Stimulated activated CD8-positive, alpha-beta memory T cell treated with anti-CD3 and anti-CD28 coated beads, Interleukin-4, amount 100 ng/mL, for 24 hours (primary cell): Measurements from ENCODE around the gene PRR23E.

ENCODE experiments used
- DNase-seq: peaks from one replicate; pipeline ENCODE4 v3.0.0-alpha.2; 2020; ENCODE audit warnings: low read depth

Gene PRR23E

DNA sequence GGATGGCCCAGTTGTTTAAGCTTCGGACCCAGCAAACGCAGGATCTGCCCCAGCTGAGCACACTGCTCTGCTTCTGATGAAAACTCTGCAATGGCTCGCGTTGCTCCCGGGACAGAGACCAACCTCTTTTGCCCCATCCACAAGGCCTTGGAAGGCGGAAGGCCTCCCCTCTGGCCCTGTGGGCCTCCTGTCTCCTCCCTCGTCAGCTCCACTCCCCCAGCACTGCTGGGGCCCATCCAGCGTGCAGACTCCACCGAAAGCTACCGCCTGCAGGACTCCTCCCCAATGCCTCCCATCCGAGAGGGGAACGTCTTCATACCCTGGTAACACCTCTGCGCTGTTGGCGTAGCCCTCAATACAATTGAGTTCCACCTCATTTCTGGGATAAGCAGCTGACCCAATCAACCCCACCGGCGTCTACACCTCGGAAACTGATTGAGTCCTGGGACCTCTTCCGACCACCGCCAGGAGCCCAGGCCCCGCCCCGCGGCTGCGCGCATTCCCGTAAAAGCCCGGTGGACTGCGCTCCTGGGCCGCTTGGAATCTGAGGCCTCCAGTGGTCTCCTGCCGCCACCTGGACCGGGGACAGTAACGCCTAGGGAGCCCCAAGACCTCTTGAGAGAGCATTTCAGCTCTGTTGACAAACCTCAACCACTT lies at the start of gene PRR23E:
TSS of gene PRR23E (plus strand) at position 556 of the 657 bp plus-strand sequence. CDS start 3,555 bp downstream, outside the sequence.
- DNase-seq = no peak

DNA sequence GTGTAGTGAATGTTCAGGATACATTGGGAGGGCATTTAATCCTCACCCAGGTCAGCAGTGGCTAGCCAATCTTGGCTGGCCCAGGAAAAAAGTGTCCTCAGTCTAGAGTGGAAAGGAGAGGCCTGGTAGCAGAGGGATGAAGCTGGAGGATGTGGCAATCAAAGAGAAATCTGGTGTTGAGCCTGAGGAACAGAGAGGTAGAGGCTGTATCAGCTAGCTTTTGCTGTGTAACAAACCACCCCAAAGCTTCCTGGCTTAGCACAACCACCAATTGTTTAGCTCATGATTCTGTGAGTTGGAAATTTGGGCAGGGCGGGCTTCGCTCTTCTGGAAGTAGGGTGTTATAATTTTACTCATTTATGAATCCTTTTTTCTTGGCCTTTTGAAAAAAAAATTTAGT lies 49.8 kb upstream of the PRR23E start:
- no peak for DNase-seq

DNA sequence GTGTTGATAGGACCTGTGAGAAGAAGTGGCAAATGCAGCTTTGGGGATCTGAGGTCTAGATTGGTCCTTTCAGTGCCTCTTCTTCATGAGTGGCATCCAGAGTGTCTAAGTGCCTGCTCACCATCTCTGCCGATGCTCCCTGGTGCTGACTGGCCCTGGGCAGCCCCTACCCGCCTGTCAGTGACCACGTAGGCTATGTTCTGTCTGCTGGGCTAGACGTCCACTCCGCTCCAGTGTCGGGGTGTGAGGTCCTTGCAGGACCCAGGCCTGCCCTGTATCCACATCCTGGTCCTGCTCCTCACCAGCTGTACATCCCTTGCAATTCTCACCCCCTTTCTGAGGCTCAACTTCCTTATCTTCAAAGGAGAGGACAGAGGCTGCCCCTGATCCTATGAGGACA lies 48.3 kb upstream of the PRR23E start:
- DNase-seq = no peak

GRCh38 chr3:127145266-127145665 lies 47.7 kb upstream of the PRR23E start:
- DNase-seq = no peak

GRCh38 chr3:127147291-127147885 lies 45.5 kb upstream of the PRR23E start:
- DNase-seq = no peak

GRCh38 chr3:127149621-127150310 lies 43.2 kb upstream of the PRR23E start:
- no peak for DNase-seq

- DNase-seq = no peak
Observed at GRCh38 chr3:127150513-127151250, 42.2 kb upstream of the PRR23E start.

DNA sequence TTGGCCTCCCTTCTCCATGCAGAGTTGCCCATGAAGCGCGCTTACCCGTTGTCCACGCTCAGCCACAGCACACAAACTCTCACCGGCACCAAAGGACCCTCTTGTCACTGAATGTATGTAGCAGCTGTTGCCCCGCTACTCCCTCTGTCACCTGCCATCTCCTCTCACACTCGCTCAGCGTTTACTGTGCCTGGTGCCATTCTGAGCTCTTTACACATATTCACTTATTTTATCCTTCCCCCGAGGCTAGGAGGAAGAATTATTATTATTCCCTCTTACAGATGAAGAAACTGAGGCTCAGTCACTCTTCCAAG lies 41.7 kb upstream of the PRR23E start:
- DNase-seq = no peak

DNA sequence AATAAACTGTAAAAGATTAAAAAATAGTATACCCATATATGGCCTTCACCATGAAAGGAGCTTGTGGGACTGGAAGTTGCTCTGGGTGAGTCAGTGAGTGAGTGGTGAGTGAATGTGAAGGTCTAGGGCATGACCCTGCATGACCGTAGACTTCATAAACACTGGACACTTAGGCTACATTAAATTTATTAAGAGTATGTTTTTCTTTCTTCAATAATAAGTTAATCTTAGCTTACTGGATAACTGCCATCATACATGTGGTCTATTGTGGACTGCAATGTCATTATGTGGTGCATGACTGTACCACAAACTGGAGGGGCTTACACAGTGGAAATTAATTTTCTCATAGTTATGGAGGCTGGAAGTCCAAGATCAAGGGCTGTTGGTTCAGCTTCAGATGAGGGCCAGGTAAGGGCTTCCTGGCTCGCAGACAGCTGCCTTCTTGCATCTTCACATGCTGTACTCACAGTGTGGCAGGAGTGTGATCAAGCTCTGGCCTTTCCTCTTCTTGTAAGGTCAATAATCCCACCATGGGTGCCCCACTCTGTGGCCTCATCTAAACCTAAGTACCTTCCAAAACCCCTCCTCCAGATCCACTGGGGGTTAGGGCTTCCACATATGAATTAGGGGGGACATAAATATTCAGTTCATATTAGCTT lies 40.8 kb upstream of the PRR23E start:
- no peak for DNase-seq

- no peak for DNase-seq
Observed at GRCh38 chr3:127152684-127153505, 40.0 kb upstream of the PRR23E start.

GRCh38 chr3:127153506-127153815 lies 39.5 kb upstream of the PRR23E start:
- DNase-seq = no peak

DNA sequence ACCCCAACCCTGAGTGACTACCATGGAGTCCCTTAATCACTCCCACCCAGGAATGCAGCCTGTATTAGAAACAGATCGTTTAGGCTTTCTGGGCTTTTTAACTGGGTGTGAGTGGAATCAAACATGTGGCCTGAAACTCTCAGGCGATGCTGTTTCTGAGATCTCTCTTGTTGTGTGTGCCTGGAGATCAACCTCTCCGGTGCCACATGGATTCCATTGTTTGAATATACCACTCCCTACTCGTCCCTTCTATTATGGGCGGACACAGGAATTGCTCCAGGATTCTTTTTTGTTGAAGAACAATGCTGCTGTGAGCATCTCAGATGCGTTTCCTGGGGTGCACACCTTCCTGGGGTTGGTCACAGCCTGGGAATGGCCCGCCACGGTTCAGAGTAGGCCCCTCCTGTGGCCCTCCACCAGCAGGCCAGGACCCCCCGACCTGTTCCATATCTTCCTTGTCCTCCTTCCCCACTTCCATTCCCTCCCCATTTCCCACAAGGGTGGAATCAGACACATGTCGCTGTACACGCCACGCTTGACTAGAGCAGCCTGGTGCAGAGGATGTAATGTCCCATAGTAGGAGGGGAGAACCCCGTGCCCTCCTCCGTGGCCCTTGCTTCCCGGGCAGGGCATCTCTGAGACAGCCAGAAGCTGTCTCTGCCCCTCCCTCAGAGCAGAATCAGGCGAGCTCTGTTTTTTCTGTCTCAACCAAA lies 36.4 kb upstream of the PRR23E start:
- no peak for DNase-seq

- no peak for DNase-seq
Observed at GRCh38 chr3:127157171-127157828, 35.6 kb upstream of the PRR23E start.

GRCh38 chr3:127158614-127159229 lies 34.2 kb upstream of the PRR23E start:
- DNase-seq = no peak

GRCh38 chr3:127159543-127159942 lies 33.4 kb upstream of the PRR23E start:
- no peak for DNase-seq

DNA sequence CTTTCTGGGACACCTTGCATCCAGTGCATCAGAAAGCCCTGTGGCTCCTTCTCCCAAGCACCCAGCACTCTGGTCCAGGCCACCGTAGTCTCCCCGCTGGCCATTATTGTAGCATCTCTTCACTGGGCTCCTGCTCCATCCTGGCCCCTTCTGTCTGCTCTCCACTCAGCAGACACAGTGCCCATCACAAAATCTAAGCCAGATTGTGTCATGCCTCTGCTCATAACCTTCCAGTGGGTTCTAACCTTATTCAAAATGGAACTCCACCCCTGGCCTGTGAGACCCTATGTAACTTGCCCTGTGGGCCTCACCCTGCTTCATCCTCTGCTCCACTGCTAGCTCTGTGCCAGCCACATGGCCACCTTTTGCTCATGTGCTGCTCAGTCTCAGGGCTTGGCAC lies 31.7 kb upstream of the PRR23E start:
- no peak for DNase-seq

DNA sequence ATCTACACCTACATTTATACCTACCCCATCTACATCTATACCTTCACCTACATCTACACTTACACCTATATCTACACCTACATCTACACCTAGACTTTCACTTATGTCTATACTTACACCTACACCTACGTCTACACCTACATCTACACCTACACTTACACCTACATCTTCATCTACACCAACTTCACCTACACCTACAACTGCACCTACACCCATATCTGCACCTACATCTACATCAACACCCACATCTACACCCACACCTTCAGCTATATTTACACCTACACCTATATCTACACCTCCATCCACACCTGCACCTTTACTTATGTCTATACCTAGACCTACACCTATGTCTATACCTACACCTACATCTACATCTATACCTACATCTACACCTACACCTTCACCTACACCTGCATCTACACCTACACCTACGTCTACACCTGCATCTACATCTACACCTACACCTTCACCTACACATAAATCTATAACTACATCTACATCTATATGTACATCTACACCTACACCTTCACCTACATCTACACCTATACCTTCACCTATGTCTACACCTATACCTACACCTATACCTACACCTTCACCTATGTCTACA lies 30.9 kb upstream of the PRR23E start:
- DNase-seq = no peak

DNA sequence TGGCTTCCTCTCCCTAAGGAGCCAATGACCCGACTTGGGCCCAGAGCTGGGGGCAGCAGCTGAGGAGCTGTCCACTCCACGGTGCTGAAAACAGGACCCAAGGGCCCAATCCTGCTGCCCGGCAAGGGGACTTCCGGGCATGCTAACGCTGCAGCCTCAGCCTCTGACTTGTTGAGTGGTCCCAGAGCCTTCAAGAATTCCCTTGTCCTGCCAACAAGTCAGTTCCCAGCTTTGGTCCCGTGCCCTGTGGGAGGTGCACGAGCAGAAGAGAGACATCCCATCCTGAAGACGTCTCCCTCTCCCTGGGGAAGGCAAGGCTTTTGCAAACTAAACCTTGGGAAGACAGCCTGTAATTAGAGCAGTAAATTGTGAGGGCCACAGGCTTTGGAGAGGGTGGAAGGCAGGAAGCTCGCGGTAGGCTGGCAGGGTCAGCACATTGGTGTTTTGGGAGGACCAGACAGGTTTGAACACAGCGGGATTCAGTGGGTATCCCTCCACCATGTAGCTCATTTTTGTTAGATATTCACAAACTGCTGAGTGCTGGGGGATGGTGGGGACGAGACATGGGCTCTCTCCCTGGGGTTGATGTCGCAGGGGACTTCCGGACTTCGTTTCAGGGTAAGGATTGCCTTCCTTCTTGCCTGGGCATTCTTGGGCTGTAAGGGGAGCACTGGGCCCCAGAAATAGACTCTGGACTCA lies 29.8 kb upstream of the PRR23E start:
- no peak for DNase-seq

GRCh38 chr3:127164615-127165014 lies 28.3 kb upstream of the PRR23E start:
- no peak for DNase-seq
